Measurements from ENCODE around the gene LGR4.
"Not testable (repeated sequence)": the region's sequence is repeated elsewhere in the genome, so short reads cannot be mapped to it uniquely, and the experiment has no call there.

Gene LGR4

GRCh38 chr11:27331981-27332380 lies 140.6 kb downstream of the LGR4 start:
- DNase-seq, result no peak

- no peak for DNase-seq
Measured at GRCh38 chr11:27330633-27331270, 141.8 kb downstream of the LGR4 start.

GRCh38 chr11:27329867-27330632 lies 142.5 kb downstream of the LGR4 start:
- no peak for DNase-seq

GRCh38 chr11:27328614-27329013 lies 144.0 kb downstream of the LGR4 start:
- DNase-seq, result no peak

GRCh38 chr11:27327064-27327463 lies 145.5 kb downstream of the LGR4 start:
- DNase-seq, result not testable (repeated sequence)

GRCh38 chr11:27322196-27322595 lies 150.4 kb downstream of the LGR4 start:
- not testable (repeated sequence) for DNase-seq

GRCh38 chr11:27321340-27321739 lies 151.2 kb downstream of the LGR4 start:
- DNase-seq, result not testable (repeated sequence)

GRCh38 chr11:27319072-27319471 lies 153.5 kb downstream of the LGR4 start:
- DNase-seq, result no peak

- no peak for DNase-seq
Measured at GRCh38 chr11:27317751-27318150, 154.8 kb downstream of the LGR4 start.

Data from NCI-H1105 (cell line).